T47D (cell line): Measurements from ENCODE around the gene GALNT15.
A peak's percentile ranks its signal among the peaks of the same experiment; 100 is the strongest.

Experiments
- DNase-seq, 2 experiments: peaks; one replicate each; pipeline versions ENCODE4 v3.0.0 to v3.0.0-alpha.2; 2011 to 2012; ENCODE audit warnings: low read depth in 1 of 2, low spot score in 1 of 2
- JUND ChIP-seq: IDR thresholded peaks from 2 replicates; pipeline ENCODE4 v1.6.1; 2012; ENCODE audit warnings: low read depth
- in situ Hi-C: cut with HindIII; loops from 2 replicates; pipeline ENCODE4 v1.10.0; 2016; ENCODE audit warnings: low sequenced_read_pairs, low pct_unique_long_range_greater_than_20kb

GALNT15 gene, protein sequence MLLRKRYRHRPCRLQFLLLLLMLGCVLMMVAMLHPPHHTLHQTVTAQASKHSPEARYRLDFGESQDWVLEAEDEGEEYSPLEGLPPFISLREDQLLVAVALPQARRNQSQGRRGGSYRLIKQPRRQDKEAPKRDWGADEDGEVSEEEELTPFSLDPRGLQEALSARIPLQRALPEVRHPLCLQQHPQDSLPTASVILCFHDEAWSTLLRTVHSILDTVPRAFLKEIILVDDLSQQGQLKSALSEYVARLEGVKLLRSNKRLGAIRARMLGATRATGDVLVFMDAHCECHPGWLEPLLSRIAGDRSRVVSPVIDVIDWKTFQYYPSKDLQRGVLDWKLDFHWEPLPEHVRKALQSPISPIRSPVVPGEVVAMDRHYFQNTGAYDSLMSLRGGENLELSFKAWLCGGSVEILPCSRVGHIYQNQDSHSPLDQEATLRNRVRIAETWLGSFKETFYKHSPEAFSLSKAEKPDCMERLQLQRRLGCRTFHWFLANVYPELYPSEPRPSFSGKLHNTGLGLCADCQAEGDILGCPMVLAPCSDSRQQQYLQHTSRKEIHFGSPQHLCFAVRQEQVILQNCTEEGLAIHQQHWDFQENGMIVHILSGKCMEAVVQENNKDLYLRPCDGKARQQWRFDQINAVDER

DNA sequence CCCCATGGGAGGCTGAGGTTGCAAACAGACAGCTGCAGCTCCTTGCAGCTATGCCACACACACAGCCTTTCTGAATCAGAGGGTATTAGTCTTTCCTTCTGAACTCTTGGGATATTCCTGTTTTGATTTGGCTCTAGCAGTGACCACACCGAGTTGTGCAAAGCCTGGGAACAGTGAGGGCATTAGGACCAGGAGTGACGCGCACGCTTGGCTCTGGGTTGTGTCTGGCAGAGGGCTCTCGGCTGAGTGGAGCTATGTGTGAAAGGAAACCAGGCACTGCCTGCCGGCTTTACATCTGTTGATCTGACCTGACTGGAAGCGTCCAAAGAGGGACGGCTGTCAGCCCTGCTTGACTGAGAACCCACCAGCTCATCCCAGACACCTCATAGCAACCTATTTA, at the start of gene GALNT15:
Gene GALNT15, plus strand, starts transcription at position 292 of the 400 bp plus-strand sequence. CDS start 472 bp downstream, outside the sequence.
- in situ Hi-C loops: no loop called here
- peak; percentile 12 to 28 for DNase-seq
- TF ChIP-seq JUND: no peak

DNA sequence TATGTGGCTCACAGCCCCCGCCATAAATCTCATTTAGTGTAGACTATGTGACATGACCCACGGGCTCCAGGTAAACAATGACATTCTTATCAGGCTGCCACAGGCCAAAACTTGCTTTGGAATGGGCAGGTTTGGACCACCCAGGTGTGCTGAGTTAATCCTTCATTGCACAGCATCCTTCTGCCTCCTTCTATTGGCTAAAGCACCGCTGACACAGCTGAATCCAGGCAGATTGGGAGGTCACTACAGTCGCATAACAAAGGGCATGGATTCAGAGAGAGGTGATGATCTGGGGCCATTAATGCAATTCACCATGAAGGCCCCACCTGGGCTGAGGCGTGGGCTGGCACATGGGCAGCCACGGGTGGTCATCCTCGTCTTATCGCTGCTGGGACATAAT, 47.8 kb upstream of the GALNT15 start:
- in situ Hi-C loops: no loop called here
- no peak for TF ChIP-seq JUND
- no peak for DNase-seq

DNA sequence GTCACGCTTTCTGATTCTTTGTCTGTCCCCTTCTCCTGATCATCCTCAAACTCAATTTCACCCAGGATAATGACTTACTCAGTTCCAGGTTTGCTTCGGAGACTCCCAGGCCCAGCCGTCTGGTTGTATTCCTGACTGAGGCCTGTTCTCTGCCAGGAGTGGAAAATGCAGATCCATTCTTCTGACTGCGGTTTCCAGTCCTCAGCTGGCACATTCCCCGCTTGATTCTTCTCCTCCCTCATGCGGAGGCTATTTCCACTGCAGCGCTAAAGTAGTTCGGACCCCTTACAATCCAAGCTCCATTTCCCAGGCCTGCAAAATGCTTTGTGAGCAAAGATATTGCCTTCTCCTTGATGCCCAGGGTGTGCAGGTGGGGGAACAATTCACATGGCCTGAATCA, 47.2 kb upstream of the GALNT15 start:
- no peak for DNase-seq
- no peak for TF ChIP-seq JUND
- in situ Hi-C loops: no loop called here

DNA sequence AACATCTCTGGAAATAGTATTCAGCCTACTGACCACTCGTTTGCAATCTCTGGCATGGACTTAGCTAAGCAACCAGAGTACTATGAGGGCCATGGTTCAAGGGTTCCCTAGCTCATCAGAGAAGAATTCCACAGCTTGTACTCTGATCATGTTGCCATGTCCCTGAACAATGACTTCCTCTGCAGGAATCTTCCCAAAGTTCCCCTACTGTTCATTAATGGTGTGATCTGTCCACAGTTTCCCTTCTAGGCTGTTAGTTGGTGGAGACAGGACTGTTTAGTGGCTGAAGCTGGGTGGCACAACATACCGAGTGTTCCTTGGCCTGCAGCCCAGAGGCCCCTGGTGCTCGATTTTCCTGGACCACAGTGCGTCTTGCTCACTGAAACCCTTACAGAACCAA, 44.4 kb upstream of the GALNT15 start:
- in situ Hi-C loops: no loop called here
- TF ChIP-seq JUND: no peak
- DNase-seq: no peak

DNA sequence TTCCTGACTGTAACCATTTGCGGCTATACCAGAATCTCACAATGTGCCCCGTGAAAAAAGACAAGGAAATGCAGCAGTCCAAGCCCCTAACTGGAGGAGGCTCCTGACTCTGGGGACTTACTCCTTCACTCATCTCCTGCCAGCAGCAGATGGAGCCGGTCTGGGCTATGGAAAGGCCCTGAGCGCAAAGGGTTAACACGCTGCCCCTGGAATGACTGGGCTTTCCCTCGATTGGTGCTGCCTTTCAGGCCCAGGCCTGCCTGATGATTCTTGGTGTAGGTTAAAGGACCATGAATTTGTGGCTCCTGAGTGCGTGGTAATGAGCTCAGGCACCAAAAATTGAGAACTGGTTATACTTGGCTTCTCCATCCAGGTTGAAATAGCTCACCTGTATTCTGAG, 42.3 kb upstream of the GALNT15 start:
- DNase-seq: no peak

DNA sequence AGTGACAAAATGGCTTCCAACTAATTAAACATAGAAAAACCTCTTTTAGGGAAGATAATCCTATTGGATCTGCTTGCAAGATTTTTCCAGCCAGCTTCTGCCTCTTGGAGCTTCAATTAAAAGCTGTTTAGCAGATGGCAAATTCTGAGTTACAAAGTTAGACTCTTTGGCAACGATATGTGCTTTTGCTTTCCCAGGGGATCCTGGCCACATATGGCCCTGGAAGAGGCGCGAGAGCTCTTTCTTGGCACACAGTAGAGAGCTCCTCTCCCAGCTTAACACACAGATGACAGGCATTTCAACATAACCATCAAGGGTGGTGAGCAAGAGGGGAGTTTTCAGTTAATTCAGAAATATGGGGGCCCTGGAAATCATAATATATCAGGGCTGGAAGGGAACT, 41.6 kb upstream of the GALNT15 start:
- in situ Hi-C loops: no loop called here
- DNase-seq: no peak
- no peak for TF ChIP-seq JUND

More for the DNA sequence above, 42.3 kb upstream of the GALNT15 start:
- in situ Hi-C loops: no loop called here
- TF ChIP-seq JUND: no peak

DNA sequence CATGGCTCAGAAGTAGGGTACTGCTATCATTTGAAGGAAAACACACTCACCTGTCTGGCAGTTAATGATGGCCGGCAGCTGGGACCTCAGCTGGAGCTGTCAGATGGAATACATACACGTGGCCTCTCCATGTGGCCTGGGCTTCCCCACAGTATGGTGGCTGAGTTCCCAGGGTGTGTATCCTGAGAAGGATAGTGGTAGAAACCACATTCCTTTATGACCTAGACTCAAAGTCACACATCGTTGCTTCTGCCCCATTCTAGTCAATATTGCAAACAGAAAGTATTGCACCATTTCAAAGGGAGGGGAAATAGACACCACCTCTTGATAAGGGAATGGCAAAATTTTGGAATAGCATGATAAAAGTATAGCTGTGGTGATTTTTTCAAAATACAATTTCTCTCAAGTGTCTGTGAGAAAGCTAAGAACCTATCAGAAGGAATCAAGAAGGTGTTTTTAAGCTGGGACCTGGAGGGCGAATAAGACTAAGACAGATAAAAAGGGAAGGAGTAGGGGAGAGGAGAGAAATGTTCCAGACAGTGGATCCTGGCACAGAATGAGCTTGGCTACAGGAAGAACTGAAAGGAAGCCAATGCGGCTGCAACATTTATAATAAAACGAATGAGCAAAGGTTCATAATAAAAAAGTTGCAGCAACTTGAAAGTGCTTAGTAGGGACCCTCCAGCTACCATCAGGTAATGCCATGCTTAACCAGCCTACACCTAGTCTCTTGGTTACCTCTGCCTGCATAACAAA, 40.1 kb upstream of the GALNT15 start:
- no peak for DNase-seq
- no peak for TF ChIP-seq JUND
- in situ Hi-C loops: no loop called here

DNA sequence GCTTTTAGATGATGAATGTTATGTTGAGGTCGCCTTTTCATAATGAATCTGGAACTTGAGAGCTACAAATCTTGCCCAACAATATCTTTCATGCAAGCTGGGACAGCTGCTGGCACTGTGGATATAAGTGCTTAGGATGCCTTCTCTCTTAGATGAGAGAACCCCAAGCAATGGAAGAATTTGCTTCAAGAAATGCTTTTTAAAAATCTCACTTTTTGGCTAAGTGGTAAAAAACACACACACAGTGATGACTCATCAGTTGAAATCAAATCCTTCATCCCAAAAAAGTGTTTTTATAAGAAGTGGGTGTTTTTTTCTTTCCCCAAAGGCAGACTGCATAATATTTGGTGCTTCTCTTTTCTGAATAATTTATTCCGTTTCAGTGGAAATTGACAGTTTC, 38.4 kb upstream of the GALNT15 start:
- in situ Hi-C loops: no loop called here

DNA sequence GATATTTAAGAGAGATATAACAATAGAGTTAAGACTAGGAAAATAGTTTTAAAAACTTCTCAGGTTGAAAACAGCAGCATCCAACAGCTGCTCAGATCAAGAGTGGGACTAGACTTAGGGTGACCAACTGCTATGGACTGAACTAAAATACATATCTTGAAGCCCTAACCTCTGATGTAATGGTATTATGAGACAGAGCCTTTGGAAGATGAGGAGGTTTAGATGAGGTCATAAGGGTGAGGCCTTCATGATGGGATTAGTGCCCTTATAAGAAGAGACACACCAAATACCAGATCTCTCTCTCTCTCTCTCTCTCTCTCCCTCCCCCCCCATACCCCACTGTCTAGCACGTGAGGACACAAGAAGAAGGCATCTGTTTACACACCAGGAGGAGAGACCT, 37.4 kb upstream of the GALNT15 start:
- no peak for TF ChIP-seq JUND
- in situ Hi-C loops: no loop called here
- DNase-seq: no peak

More for the DNA sequence above, 38.4 kb upstream of the GALNT15 start:
- TF ChIP-seq JUND: no peak
- DNase-seq: no peak

DNA sequence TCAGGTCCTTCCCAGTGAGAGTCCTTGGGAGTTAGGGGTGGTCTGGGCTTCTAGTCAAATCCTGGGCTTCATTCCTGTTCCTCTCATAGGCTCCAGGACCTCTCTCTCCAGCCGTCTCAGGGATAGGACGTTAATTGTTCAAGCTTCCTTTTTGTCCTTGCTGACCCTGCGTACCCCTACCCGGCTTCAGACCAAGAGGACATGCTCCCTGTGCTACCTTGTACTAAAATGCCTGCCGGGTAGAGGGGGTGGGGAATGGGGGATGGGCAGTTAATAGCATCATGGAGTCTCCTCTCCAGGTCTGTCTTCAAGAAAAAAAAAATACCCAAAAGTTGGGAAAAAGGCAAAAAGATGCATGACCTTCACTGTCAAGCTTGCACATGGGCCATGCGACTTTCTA, 36.5 kb upstream of the GALNT15 start:
- DNase-seq: no peak
- TF ChIP-seq JUND: no peak
- in situ Hi-C loops: no loop called here

DNA sequence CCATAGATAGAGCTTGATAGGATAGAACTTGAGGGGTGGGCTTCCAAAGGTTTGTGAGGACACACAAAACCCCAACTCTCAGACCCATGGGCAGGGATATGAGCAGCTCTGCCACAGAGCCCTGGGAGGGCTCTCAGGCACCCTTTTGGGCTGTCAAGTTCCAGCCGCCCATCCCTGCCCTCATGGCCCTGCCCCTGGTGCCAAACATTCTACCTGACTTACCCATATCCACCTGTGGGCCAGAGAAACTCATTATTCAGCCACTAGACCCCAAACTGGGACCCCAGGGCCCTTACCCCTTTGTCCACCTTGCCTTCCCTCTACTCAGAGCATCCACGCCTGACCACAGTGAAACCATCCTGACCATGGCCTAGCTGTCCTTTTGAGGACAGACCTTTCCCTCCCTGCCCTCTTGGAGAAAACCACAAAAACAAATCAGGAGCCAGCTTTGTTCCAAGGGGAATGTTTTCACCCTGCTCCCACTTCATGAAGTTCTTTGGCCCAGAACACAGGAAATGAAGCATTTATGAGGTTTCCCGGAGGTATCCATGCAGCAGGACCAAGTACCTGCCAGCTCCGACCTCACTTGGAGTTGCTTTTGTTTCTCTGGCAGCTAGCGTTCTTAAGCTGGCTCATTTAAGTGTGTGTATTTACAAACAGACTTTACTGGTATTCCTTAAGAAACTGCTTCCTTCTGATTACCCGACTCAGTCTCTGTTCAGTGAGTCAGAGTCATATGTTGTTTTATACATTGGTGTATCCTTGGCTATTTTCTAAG, 34.2 kb upstream of the GALNT15 start:
- TF ChIP-seq JUND: no peak
- DNase-seq: no peak
- in situ Hi-C loops: no loop called here

DNA sequence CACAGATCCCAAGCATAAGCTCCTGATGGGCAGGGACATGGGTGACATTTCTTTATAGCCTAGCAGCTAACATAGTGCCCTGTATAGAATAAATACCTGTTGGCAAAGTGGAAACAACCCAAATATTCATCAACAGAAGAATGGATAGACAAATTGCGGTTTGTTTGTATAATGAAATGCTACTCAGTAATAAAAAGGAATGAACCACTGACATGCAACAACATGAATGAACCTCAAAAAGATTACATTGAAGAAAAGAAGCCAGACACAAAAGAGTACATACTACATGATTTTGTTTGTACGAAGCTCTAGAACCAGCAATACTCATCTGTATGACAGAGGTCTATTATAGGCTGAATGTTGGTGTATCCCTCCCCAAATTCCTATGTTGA, 33.6 kb upstream of the GALNT15 start:
- no peak for DNase-seq
- in situ Hi-C loops: no loop called here
- TF ChIP-seq JUND: no peak
